Middle frontal gyrus (tissue), 1 donor: ENCODE data around the gene PRR23E.

Source experiments
- DNase-seq: peaks from one replicate; pipeline ENCODE4 v3.0.0-alpha.2; 2015; ENCODE audit warnings: low spot score; ENCODE audit errors: extremely low spot score

PRR23E gene

DNA sequence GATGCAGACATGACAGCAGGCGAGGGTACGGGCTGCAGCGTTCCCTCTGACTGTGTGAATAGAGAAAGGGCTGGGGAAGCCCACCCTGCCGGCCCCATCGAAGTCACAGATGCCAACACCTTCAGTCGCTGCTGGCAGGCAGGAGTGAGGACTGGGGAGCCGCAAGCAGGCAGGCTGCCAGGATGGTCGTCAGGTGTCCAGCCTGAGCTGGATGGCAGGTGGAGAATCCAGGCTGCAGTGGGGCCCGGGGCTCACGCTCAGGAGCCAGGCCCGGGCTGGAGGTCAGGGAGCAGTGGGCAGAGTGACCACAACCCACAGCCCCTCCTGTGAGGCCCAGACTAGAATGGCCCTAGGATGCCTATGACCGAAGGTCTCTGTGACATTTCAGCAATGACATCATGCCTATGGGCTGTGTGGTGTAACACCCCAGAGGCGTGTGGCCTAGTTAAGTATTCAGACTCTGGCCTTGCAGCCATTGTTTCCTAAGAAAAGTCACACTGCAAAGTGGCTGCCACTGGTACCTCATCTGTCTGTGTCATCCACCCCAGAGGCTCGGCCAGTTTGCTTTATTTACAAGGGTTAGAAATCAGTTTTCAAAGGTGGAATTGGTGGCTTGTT, 15.7 kb downstream of the PRR23E start:
- DNase-seq, result no peak

DNA sequence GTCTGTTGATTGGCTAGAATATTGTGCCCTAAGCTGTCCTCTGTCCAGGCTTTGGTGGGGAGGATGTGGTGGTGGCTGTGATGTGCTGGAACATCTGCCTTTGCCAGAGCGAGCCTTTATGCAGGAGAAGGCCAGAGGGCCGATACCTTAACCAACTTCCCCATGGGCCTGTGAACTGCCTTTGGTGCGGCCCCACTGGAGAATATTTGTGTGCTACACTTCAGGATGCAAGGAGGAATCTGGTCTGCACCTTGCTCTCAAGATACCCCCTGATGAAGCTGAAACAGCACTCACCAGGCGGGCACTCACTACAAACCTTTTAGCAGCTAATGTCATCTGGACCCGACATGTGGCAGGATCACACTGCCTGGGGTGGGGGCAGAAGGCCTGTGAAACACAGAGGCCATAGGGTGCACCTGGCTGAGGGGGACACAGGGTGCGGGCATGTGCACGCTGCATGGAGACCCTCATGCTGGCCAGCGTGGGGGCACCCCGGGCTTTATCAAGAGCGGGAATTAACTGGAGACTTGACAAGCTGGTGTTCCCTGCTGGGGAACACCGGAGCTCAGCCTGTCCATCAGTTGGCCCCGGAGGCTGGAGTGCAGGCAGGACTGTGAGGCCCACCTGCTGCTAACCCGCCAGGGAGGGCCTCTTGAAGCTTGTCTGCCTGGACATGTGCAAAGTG, 16.4 kb downstream of the PRR23E start:
- no peak for DNase-seq

- no peak for DNase-seq
Observed at GRCh38 chr3:127209840-127210653, 17.1 kb downstream of the PRR23E start.

DNA sequence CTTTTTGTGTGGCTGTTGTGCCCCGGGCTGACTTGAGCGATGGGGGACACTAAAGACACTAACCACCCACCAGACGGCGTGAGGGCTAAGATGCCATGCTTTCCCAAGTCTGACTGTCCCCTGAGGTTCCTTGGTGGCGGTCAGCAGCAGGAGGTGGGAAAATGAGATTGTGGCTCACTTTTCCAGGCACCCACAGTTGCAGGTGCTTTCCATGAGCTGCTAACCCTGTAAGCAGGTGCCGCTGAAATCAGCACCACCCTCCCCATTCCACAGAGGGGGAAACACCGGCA, 17.7 kb downstream of the PRR23E start:
- DNase-seq, result no peak

- no peak for DNase-seq
Observed at GRCh38 chr3:127211118-127212060, 18.5 kb downstream of the PRR23E start.

DNA sequence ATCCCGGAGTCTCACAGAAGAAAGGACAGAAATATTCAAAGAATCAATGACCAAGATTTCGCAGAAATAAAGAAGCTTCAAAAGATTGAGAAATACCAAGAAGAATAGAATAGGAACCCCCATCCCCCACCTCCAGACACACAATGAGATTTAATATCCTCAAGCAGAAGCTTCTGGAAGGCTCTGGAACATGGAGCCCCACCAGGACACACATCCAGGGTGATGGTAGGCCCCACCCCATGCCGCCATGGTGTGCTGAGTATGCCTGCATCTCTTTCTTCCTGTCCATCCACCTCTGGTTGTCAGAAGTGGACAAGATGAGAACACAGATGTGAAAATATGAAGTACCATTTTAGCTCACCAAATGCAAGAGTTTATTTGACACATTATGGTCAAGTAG, 19.3 kb downstream of the PRR23E start:
- DNase-seq, result no peak

DNA sequence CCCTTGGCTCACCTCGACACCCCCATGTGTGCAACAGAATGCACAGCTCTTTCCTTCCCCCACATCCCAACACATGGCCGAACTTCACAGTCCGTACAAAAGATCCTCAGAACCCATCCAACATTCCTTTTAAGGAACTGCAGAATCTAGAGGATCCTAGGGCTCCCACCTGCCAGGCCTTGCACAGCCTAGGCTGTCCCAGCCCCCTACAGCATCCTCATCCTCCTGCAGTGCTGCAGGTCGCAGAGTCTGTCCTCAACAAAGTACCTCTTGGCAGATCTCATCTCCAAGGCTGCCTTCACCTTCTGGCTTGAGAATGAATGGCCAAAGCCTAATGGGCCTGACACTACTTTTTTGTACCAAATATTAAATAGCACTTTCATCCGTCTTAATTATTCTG, 19.8 kb downstream of the PRR23E start:
- no peak for DNase-seq

GRCh38 chr3:127213381-127213918, 20.5 kb downstream of the PRR23E start:
- no peak for DNase-seq

GRCh38 chr3:127214975-127215374, 22.0 kb downstream of the PRR23E start:
- DNase-seq, result no peak

DNA sequence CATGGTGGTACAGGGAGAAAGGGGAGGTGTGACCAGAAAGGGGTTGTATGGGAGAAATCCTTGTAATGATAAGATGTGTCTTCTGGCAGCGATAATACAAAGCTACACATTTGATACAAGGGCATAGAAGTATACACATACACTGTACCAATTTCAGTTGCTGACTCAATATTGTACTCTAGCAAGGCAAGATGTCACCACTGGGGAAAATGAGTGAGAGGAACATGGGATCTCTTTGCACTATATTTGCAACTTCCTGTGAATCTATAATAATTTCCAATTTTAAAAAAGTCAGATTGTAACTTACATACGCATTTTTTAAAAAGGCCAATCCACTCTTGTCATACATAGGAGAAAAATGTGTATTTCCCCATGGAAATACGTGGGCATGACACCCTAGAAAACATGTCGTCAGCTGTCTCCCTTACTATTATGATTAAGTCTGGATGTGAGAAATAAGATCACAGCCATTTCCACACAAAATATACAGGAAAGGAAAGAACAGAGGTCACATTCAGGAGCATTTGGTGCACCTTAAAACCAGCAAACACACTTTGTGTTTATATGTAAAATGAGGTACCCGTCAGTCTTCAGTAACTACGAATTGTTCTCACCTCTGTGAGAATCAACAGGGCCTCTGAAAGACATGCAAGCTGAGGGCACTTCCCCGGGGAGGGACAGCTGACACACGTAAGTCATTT, 22.9 kb downstream of the PRR23E start:
- no peak for DNase-seq

DNA sequence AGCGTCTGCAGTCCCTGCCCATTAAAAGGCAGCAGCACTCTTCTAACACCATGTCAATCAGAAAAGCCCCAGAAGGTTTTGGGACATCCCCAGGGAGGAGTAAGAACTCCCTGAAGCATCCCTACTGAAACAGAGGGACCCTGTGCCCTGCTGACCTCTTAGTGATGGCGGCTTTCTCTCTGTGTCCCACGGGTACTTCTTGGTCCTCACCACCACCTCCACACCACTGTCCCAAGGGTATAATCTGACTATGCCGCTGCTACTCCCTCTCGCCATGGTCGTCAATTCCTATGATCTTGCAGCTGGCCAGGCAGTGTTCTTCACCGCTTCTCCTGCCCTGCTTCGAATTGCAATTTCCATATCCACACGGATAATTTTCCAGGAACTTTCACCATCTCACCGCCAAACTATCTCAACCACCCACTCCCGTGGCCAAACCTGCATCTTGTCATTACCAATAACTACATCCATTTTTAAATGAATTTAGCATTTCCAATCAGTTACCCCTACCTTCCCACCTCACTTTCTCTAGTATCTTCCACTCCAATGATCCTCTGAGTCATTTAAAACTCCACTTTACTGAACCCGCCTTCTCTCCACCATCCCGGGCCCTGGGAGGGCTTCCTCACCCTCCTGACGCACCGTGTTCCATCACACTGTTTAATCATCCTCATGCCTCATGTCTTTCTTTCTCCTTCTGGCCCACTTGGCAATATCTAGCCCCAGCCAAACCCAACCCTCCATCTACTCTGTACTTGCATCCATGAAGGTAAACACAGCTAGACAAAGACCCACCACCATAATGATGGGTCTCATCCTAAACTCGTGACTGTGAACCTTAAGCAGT, 23.7 kb downstream of the PRR23E start:
- no peak for DNase-seq

GRCh38 chr3:127217596-127218453, 24.9 kb downstream of the PRR23E start:
- no peak for DNase-seq

GRCh38 chr3:127218454-127218922, 25.6 kb downstream of the PRR23E start:
- DNase-seq, result no peak

- DNase-seq, result no peak
Observed at GRCh38 chr3:127220497-127220896, 27.6 kb downstream of the PRR23E start.

DNA sequence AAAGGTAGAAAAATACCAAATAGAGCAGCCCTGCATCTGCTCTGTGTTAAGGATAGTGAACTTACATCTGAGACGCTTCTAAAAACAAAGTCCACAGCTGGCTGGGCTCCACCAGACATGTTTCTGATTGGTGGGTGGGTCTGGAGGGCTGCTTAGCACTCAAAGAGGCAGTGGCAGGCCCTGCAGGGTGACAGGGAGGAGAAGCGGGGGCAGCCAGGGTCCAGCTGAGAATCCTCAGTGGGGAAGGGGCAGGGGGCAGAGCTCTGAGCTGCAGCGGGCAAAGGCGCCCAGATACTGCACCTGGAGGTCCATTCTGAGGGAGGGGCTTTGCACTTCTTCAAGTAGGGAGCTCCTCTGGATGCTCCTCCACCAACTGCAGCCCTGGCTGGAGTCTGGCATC, 28.1 kb downstream of the PRR23E start:
- DNase-seq, result no peak

DNA sequence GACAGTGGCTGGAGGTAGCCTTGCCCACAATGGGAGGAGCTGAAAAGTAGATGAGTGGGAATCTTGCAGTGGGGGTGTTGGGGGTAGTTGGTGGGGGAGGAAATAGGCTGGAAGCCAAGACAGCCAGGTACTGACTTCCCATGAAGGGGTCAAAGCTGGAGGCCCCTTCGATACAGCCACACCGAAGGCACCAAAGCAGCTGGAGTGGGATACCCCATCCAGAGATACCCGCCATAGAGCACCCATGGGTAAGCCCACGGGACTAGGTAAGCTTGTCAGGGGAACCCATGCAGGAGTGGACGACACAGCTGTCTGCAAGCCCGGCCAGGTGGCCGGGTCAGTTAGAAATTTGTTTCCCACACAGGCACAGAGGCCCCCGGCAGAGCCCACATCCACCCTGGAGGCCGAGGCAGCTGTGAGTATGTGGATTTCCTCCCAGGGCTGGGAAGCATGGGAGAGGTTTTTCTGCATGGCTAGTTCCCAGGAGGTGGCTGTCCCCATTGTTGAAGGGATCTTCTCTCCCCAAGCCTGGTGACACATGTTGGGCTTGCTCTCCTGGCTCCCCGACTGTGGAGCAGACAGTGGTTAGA, 28.6 kb downstream of the PRR23E start:
- DNase-seq, result no peak

DNA sequence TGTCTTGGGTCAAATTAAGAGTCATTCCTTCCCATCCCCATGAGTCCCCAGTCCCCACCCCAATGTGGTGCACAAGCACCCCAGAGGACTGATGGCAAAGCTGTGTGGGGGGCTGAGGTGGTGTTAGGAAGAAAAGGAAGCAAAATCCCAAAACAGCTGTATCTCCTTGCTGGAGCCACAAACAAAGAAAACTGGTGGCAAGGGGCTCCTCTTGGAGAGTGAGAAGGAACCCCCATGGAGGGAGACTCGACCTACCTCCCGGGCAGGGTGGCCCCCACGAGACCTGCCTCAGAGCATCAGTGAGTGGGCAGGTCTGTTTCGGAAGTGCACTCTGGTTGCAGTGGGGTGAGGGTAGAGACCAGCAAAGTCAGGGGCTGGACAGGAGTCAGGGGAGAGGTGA, 29.2 kb downstream of the PRR23E start:
- DNase-seq, result no peak

GRCh38 chr3:127222664-127223063, 29.7 kb downstream of the PRR23E start:
- no peak for DNase-seq
